Common myeloid progenitor, CD34-positive (primary cell): Measurements from ENCODE around the gene C10orf67.

Experiments used
- CTCF ChIA-PET: fragments of 350-600 bp; sonication (Branson Sonifier 250); formaldehyde crosslinking; loops from one replicate; lab custom pipeline; 2021; ENCODE audit warnings: antibody characterized with exemption; lab: Charles Lee
- POLR2A ChIA-PET: fragments of 350-600 bp; sonication (Branson Sonifier 250); formaldehyde crosslinking; loops from one replicate; lab custom pipeline; 2021; ENCODE audit warnings: antibody characterized with exemption; lab: Charles Lee
- DNase-seq, 3 donors: peaks; one replicate each; pipeline versions ENCODE4 v3.0.0 to v3.0.0-alpha.2; 2013
- H3K27ac ChIP-seq, 2 experiments: 1 replicate in 1 of 2; 2 replicates in 1 of 2; pipeline ENCODE4 v1.7.0; 2013; ENCODE audit warnings: inconsistent platforms in 2 of 2, low read length in 2 of 2, mild to moderate bottlenecking in 2 of 2, low read depth in 1 of 2, moderate library complexity in 1 of 2; ENCODE audit not compliant: severe bottlenecking in 2 of 2, insufficient read depth in 1 of 2, poor library complexity in 1 of 2
- H3K27me3 ChIP-seq, 5 experiments: replicated peaks in 2 of 5; 1 replicate in 3 of 5; 2 replicates in 2 of 5; pipeline versions ENCODE4 v1.6.1 to v1.7.0; 2013; ENCODE audit warnings: low read length in 4 of 5, mild to moderate bottlenecking in 2 of 5, moderate library complexity in 2 of 5, inconsistent platforms in 1 of 5; ENCODE audit not compliant: insufficient read depth in 5 of 5, control insufficient read depth in 4 of 5
- H3K36me3 ChIP-seq, 4 experiments: 1 replicate in 2 of 4; 2 replicates in 2 of 4; pipeline versions ENCODE4 v1.6.1 to v1.7.0; 2013; ENCODE audit warnings: low read length in 3 of 4, control low read depth in 1 of 4, mild to moderate bottlenecking in 1 of 4; ENCODE audit not compliant: control insufficient read depth in 4 of 4, insufficient read depth in 4 of 4
- H3K4me1 ChIP-seq, 4 experiments: 1 replicate in 3 of 4; 2 replicates in 1 of 4; pipeline versions ENCODE4 v1.6.1 to v1.7.1; 2013; ENCODE audit warnings: low read length in 3 of 4, mild to moderate bottlenecking in 3 of 4, control low read depth in 1 of 4, inconsistent platforms in 1 of 4, moderate library complexity in 1 of 4; ENCODE audit not compliant: control insufficient read depth in 4 of 4, insufficient read depth in 4 of 4; ENCODE audit errors: control extremely low read depth in 1 of 4
- H3K4me3 ChIP-seq, 7 experiments: 1 replicate in 4 of 7; 2 replicates in 3 of 7; pipeline versions ENCODE4 v1.5.1 to v1.7.0; 2013; ENCODE audit warnings: mild to moderate bottlenecking in 7 of 7, low read length in 6 of 7, moderate library complexity in 6 of 7, inconsistent platforms in 2 of 7, low read depth in 2 of 7, control low read depth in 1 of 7; ENCODE audit not compliant: insufficient read depth in 4 of 7, control insufficient read depth in 1 of 7; ENCODE audit errors: extremely low read depth in 1 of 7
- H3K9me3 ChIP-seq, 5 experiments: 1 replicate in 4 of 5; 2 replicates in 1 of 5; pipeline versions ENCODE4 v1.6.1 to v1.7.1; 2013; ENCODE audit warnings: low read length in 4 of 5, mild to moderate bottlenecking in 2 of 5, inconsistent platforms in 1 of 5, low read depth in 1 of 5, moderate library complexity in 1 of 5; ENCODE audit not compliant: control insufficient read depth in 4 of 5, insufficient read depth in 2 of 5; ENCODE audit errors: control extremely low read depth in 1 of 5
- WGBS: methylation state at CpG from one replicate; pipeline ENCODE4 v1.1.5; 2013; ENCODE audit not compliant: insufficient coverage; 5-methylcytosine and 5-hydroxymethylcytosine counted together

Gene C10orf67

DNA sequence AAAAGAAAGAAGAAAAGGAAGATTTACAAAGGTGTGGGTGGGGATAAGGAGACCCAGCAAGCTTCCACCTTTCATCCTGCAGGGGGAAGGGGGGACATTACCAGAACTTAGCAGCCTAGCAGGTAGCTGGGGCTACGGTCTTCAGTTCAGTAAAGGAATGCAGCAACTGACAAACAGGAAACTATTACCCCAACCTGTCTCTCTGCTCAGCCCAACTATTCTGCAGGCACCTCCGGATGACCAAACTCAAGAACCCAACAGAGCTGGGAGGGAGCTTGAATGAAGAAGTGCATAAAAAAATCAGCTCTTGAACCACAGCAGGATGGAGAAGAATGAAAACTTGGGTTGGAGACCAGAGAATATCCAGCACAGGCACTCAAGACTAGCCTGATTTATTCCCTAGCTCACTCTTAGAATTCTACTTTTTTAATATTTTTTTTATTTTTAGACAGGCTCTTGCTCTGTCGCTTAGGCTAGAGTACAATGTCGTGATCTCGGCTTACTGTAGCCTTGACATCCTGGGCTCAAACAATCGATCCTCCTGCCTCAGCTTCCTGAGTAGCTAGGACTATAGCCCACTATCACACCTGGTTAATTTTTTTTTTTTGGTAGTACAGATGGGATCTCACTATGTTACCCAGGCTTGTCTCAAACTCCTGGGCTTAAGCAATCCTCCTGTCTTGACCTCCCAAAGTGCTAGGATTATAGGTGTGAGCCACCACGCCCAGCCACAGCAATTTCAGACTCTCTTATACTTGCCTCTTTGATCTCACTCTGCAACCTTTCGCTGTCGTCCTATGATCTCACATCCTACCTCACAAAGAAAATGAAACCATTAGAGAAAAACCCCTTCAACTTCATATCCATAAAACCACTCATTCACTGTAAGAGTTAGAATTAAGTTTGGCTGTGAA, 18.5 kb upstream of the C10orf67 start:
- DNase-seq, result no peak
- Histone ChIP-seq H3K27ac (no peak overlapping the region), H3K36me3 (no peaks in the 10 kb centered on the region), H3K27me3 (peaks cover 0 to 28% (median 9%) of the 10 kb centered on the region in 5 experiments), H3K9me3 (no peaks in the 10 kb centered on the region), H3K4me1 (peaks cover 1 to 4% (median 3%) of the 10 kb centered on the region in 4 experiments), H3K4me3 (no peak overlapping the region)
- POLR2A ChIA-PET, result no interaction called here
- 83% methylated on average over 6 of the region's 9 CpGs for WGBS
- CTCF ChIA-PET, result interaction anchor here (1.2 kb wide), 1 partner anchor 9 kb away, joined by 3 read pairs; no protein-coding TSS in a partner anchor

DNA sequence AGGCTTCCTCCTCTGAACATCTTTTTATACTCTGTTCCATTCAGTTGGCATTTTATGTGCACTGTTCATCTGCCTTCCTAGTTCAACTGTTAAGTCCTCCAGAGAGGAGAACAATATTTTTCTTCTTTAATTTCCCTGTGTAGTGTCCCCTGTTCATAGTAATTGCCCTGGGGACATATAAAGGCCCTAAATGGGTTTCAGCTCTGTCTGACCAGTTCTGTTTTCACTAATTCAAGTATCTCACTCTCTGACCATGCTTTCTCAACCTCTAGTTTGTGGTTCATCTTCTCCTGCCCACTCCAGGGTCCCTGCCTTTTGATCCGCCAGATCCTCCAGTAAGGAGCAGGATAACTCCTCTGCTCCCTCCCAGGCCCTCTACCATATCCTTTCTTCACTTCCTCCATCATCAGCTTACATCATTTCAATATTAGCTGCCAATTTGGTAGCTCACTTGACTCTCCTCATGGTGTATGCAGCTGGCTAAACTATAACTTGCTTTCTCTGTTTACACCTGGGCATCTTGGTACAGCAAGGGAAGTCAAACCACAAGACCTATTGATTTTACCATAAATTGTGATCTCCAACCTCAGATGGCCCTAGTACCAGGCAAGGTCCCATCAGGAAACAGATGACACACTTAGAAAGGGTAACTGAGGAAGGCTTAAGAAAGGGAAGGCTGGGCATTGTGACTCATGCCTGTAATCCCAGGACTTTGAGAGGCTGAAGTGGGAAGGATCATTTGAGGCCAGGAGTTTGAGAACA, 17.7 kb upstream of the C10orf67 start:
- POLR2A ChIA-PET, result no interaction called here
- Histone ChIP-seq H3K36me3 (no peaks in the 10 kb centered on the region), H3K9me3 (no peaks in the 10 kb centered on the region), H3K4me1 (no peaks in the 10 kb centered on the region), H3K4me3 (no peak overlapping the region), H3K27ac (no peak overlapping the region), H3K27me3 (peaks cover 0 to 28% (median 7%) of the 10 kb centered on the region in 5 experiments)
- CTCF ChIA-PET, result interaction anchor here (1.2 kb wide), 1 partner anchor 8 kb away, joined by 3 read pairs; no protein-coding TSS in a partner anchor
- WGBS, result 100% methylated on average over 1 of the region's 1 CpG
- DNase-seq, result no peak

DNA sequence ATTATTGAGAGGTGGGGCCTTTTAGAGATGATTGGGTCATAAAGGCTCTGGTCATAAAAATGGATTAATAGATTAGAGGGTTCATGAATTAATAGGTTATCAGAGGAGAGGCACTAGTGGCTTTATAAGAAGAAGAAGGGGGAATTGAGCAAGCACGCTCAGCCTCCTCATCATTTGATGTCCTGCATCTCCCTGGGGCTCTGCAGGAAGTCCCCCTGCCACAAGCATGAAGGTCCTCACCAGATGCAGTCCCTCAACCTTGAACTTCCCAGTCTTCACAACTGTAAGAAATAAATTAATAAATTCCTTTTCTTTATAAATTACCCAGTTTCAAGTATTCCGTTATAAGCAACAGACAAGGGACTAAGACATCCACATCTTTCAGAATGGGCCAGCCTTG, 17.1 kb upstream of the C10orf67 start:
- CTCF ChIA-PET, result no interaction called here
- no peak for DNase-seq
- POLR2A ChIA-PET, result no interaction called here
- Histone ChIP-seq H3K36me3 (no peaks in the 10 kb centered on the region), H3K4me3 (no peak overlapping the region), H3K27ac (no peak overlapping the region), H3K27me3 (peaks cover 0 to 28% (median 7%) of the 10 kb centered on the region in 5 experiments), H3K9me3 (no peaks in the 10 kb centered on the region), H3K4me1 (no peaks in the 10 kb centered on the region)
- WGBS, result 83% methylated on average over 2 of the region's 2 CpGs

DNA sequence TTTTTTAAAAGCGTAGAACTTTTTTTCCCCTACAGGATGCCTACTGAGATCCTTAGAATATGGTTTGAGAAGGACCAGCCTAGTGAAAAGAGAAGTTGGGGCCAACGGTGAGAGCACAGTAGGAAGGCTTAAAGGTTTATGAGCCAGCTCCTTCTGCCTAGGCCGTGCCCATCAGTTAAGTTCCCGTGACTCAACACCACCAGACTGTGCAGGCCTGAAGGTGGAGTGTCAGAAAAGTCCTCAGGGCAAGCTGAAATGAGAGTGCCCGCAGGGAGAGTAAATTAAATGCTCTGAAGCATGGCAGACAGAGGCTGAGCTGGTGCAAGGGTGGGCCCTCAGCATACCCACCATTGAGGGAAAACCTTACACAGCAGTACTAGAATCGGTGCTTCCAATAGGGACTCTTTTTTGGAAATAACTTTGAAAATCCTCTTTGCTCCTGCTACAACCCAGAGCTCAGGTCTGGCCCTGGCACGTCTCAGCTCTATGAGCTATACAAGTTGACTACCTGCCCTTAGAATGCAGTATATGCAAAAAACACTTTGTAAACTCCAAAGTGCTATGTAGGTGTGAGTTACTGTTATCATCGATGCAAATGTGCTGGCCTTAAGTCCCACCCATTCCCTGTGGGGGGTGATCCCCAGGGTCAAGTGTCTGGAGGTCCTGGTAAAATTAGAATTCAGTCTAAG, 15.2 kb upstream of the C10orf67 start:
- ChIA-PET CTCF (no interaction called here), POLR2A (no interaction called here)
- WGBS, result 82% methylated on average over 6 of the region's 8 CpGs
- H3K27ac ChIP-seq, result no peak overlapping the region
- no peaks in the 10 kb centered on the region for H3K36me3 ChIP-seq
- no peaks in the 10 kb centered on the region for H3K9me3 ChIP-seq
- no peak for DNase-seq
- H3K4me3 ChIP-seq, result no peak overlapping the region
- no peaks in the 10 kb centered on the region for H3K4me1 ChIP-seq
- peaks cover 0 to 28% (median 7%) of the 10 kb centered on the region in 5 experiments for H3K27me3 ChIP-seq

DNA sequence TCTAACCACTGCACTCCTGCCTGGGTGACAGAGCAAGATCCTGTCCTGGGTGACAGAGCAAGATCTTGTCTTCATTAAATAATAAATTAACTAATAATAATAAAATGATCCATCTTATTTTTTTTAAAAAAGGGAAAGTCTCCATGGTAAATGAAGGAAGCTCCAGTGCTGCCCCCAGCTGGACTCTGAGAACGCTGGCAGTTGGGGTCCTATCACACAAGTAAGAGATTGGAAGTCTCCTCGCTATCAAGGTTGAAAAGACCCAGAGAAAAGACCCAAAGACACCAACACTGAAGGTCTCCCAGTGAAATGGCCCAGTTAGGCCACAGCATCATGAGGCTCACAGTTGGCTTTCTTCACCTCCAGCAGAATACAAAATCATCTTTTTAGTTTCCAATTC, 13.8 kb upstream of the C10orf67 start:
- H3K36me3 ChIP-seq, result no peaks in the 10 kb centered on the region
- peaks cover 0 to 19% (median 7%) of the 10 kb centered on the region in 5 experiments for H3K27me3 ChIP-seq
- H3K4me3 ChIP-seq, result no peak overlapping the region
- ChIA-PET POLR2A (no interaction called here), CTCF (no interaction called here)
- no peaks in the 10 kb centered on the region for H3K4me1 ChIP-seq
- WGBS, result 100% methylated on average over 1 of the region's 2 CpGs
- H3K27ac ChIP-seq, result no peak overlapping the region
- DNase-seq, result no peak
- no peaks in the 10 kb centered on the region for H3K9me3 ChIP-seq

DNA sequence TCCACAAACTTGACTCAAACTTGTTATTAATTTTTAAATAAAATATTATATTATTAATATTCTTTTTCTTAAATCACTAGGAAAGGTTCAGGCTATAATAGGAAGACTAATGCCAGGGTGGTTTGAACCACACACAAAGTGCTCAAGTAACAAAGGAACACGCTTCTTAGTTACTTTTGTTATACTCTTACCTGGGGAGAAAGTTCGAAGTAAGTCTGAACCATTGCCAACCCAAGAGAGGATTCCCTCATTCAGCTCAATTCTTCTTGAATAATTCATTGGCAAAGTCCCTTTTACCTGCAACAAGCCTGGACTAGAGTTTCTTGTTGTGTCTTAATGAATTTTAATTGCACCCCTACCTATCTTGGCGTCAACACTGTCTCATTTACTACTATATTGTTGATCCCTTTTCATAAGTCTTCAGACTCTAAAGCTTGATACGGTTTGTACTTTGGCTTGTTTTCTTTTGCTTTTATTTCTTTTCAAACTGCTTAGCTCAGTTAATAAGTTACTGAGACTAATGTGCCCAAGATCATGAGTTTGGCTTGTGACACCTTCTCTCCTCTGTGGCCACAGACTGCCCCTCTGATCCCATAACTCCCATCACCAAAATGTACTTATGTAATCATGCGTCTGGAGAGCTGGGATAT, 10.2 kb upstream of the C10orf67 start:
- DNase-seq, result no peak
- 67% methylated on average over 3 of the region's 5 CpGs for WGBS
- Histone ChIP-seq H3K4me1 (no peaks in the 10 kb centered on the region), H3K27me3 (peaks cover 0 to 1% (median 0%) of the 10 kb centered on the region in 5 experiments), H3K4me3 (no peak overlapping the region), H3K36me3 (no peaks in the 10 kb centered on the region), H3K27ac (no peak overlapping the region), H3K9me3 (no peaks in the 10 kb centered on the region)
- CTCF ChIA-PET, result interaction anchor here (0.6 to 1.0 kb wide), 2 partner anchors 10 to 126 kb away, joined by 3 read pairs; no protein-coding TSS in a partner anchor
- POLR2A ChIA-PET, result no interaction called here
